EH (cell line): ENCODE results near the gene NPNT.

ENCODE experiments used
- DNase-seq: peaks from one replicate; pipeline ENCODE4 v3.0.0-alpha.2; 2015; ENCODE audit warnings: low read depth

NPNT gene

GRCh38 chr4:105917171-105917685, 22.0 kb downstream of the NPNT start:
- no peak for DNase-seq

DNA sequence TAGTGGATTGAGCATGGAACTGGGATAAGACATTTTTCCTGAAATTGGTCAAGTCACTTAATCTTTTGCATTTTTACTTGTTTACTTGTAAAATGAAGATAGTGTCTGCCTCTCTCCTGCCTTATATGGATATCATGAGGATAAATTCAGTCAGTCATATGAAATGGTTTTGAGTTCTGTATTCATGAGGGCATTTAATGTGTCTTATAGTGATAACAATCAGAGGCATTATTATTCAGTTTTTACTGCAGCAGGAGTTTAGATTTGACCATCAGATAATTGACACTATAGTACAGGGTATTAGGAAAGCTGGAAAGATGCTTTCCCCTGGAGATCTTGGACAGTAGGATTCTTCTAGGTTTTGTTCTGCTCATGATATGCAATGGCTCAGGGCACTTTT, 26.0 kb downstream of the NPNT start:
- DNase-seq: no peak

DNA sequence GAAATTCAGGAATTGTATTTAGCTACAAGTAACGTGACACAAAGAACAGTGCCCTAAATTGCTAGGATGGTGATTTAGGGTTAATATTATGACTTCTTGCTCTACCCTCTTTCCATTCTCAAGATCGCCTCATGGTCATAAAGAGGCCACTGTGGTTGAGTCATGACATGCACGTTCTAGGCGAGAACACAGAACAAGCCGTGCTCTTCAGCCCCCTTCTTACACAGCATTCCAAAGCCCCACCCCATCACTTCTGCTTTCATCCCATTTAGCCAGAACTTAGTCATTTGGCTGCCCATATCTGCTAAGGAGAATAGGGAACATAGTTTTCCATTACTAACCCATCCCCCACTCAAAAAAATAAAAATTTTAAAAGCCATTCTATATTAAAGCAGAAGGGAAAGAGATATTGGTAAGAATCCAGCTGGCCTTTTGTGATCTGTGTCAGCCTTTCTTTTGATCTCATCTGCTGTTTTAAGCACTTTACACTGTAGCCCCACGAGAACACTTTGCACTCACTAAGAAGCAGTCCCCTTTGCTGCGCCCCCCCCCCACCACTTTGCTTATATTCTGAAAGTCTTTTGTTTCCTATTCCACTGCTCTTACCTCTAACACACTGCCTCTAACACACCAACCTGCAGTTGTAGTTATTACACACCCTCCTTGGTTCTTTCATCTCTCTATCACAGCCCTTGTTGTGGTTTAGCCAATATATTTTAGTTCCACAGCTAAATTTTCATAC, 28.4 kb downstream of the NPNT start:
- peak; percentile 46 for DNase-seq

GRCh38 chr4:105924341-105924740, 29.1 kb downstream of the NPNT start:
- no peak for DNase-seq

DNA sequence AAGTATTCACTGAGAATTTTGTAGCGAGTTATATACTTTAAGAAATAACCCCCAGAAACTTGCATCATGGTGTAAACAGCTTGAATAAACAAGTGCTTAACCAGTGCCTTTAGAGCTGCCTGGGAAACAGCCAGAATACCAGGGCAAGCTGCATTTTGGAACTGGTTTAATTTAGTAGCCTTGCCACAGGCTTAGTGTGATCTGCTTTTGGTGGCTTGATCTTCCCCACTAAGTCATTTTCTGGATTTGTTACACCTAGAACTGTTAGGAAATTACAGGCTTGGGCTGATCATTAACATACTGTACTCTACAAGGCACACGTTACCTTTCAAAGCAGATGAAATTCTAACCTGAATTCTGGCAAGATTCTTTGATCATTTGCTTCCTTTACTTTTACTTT, 35.4 kb downstream of the NPNT start:
- no peak for DNase-seq

- DNase-seq: no peak
Measured at GRCh38 chr4:105933083-105933482, 37.8 kb downstream of the NPNT start.

DNA sequence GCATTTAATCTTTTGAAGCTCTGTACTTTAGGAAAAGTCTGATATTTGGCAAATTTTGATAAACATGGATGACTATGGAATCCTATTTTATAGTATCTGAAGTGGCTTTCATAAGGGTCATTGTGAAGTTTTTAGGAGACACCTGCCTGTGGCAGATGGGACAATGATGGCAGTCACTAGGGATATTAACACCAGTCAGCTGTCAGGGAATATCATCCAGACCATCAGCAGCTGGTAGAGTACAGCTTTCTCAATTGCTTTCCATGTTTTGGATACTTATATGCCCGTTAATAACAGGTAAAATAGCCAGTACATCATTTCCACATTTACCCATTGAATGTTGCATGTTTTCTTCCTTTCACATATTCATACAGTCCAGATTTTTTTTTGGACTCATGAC, 39.1 kb downstream of the NPNT start:
- no peak for DNase-seq

- no peak for DNase-seq
Measured at GRCh38 chr4:105936901-105937300, 41.6 kb downstream of the NPNT start.

DNA sequence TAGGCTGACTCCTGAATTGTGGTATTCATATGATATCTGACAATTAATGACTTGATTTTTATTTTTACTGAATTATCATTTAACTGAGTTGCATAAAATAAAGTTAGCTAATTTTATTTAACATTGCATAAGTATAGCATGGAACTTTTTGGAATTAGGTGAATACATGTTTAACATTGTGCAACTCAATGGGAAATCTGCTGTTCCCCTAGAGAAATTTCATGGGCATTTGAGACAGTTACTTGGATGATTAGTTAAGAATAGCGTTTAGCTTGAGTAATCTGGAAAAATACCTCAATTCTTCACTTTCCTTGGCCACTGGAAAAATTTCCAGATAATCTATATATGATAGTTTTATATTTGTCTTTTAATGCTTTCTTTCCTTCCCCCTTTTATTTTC, 42.5 kb downstream of the NPNT start:
- DNase-seq: no peak

- no peak for DNase-seq
Measured at GRCh38 chr4:105943234-105943633, 48.0 kb downstream of the NPNT start.

DNA sequence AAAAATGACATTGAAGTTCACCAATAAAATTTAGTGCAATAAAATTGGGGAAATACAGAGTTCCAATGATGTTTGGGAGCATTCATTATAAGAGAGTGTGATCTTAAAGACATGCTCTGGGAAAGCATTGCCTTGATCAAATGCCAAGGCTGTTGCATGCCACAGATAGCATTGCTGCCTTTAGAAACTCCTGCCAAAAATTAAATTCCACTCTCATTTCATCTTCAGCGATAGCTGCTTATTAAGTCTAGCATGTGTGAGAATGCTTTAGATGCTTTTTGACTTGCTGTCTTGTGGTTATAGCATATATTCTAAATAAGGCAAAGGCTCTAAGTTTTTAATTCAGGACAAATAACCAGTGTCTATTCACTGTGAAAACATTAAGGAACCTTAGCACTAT, 49.3 kb downstream of the NPNT start:
- DNase-seq: peak; percentile 96

DNA sequence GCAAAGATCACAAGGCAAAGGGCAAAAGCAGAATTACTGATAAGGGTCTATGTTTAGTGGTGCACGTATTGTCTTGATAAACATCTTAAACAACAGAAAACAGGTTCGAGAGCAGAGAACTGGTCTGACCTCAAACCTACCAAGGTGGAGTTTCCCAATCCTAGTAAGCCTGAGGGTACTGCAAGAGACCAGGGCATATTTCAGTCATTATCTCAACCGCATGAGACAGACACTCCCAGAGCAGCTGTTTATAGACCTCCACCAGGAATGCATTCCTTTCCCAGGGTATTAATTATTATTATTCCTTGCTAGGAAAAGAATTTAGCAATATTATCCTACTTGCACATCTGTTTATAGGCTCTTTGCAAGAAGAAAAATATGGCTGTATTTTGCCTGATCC, 51.5 kb downstream of the NPNT start:
- DNase-seq: peak; percentile 33

- DNase-seq: no peak
Measured at GRCh38 chr4:105950701-105951100, 55.4 kb downstream of the NPNT start.

- peak; percentile 64 for DNase-seq
Measured at GRCh38 chr4:105951198-105951597, 55.9 kb downstream of the NPNT start.

DNA sequence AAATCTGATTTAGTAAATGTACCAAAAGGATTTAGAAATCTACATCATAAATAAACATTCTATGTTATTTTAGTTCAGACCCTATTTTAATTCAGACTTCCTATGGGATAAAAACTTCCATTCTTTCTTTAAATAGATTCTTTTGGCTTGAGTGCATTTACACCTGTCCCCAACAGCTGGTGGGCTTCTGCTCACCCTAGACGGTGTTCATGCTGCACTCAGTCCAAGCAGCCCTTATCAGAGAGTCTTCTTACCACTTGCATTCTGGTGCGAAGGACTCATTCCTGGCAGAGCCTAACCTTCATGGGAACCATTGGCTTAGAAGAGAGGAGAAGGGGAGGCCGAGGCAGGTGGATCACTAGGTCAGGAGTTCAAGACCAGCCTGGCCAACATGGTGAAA, 57.3 kb downstream of the NPNT start:
- DNase-seq: no peak

GRCh38 chr4:105956569-105956968, 61.3 kb downstream of the NPNT start:
- peak; percentile 46 for DNase-seq

DNA sequence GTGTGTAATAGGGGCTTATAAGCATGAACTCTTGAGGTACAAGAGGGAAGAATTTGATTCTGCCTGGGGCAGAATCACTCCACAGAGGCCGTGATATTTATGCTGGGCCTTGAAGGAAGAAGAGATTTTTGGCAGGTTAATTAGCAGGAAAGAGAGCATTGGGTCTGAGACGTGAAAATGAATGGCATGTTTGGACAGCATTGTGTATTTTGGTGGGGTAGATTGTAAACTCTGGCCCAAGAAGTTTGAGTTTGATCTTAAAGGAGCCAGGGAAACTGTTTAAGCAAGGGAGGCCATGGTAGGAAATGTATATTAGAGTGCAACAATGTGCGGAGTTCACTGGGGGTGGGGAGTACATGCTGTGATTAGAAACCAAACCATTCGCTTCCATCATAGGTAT, 62.4 kb downstream of the NPNT start:
- no peak for DNase-seq

DNA sequence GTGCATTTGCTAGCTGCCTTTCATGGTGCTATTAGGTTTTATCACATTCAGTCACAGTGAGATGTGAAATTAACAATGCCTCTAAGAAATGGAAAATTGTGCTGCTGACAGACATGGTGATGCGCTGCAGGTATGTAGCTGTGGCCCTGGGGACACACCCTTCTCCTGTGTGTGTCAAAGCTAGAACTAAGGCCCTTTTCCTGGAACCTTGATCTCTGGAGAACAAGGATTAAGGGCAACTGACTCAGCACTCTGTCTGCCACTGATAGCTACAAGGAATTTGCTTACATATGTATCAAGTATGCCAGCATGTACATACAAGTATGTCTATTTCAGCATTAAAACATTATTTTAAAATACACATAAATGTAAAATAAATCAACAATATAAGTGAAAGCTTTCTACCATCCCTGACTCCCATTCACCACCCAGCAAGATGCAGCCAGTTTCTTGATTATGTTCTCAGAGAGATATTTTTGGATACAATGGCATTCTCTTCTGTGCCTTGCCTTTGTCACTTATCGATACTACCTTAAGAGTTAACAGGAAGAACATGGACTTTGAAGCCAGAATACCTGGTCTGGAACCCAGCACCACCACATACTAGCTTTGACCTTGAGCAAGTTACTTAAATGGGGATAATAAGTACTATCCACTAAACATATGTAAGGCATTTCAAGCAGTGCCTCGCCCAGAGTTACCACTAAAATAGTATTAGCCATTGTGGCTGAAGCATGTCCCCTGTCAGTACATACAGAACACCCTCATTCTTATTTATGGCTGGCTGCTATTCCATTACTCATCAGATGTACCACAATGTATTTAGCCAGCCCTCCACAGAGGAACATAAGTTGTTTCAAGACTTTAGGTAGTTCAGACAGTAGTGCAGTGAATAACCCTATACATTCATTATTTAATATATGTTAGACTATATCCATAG, 68.5 kb downstream of the NPNT start:
- DNase-seq: peak; percentile 23

DNA sequence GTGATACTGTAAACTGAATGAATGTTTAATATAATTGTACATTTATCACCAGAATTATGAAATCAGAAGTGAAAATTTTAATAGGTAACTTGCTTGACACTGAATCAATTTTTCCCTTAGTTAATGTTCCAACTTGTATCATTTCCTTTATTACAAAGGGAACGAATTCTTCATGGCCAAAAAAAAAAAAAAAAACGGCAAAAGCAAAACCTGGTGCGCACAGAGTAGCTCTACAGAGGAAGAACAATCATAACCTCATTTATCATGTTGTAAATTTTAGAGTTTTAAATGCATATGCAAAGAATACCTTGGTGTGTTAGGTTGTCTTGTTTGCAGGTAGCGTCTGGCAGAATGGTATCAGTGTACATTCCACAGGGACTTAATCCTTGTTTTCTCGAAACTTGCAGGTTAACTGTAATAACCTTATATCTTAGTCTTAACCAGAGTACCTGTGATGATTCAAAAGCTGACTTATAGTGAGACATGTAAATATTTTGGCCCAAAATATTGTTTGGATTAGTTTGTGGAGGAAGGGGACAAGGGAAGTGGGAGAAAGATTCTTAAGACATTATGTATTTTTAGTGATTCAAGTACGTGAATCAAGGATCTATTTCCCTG, 70.0 kb downstream of the NPNT start:
- DNase-seq: no peak

GRCh38 chr4:105966051-105966450, 70.8 kb downstream of the NPNT start:
- DNase-seq: peak; percentile 94

- no peak for DNase-seq
Measured at GRCh38 chr4:105967058-105967658, 71.9 kb downstream of the NPNT start.

GRCh38 chr4:105969575-105969974, 74.3 kb downstream of the NPNT start:
- no peak for DNase-seq
